H9 (cell line): ENCODE data around the gene FOXF2. TPM values are rescaled to one million over a fixed set of nuclear protein-coding genes. Genes with fewer than 3 reads are reported as not detected.

Experiments
- DNase-seq: peaks from one replicate; pipeline ENCODE4 v3.0.0-alpha.2; 2017
- H2AFZ ChIP-seq: one replicate; pipeline ENCODE4 v1.6.1; 2013; ENCODE audit warnings: mild to moderate bottlenecking, low read length, control low read depth, moderate library complexity
- H2AK5ac ChIP-seq: 2 replicates; pipeline ENCODE4 v1.6.1; 2013; ENCODE audit warnings: low read length, control low read depth, mixed read lengths; ENCODE audit not compliant: insufficient read length
- H2BK120ac ChIP-seq: one replicate; pipeline ENCODE4 v1.6.1; 2013; ENCODE audit warnings: low read depth, mild to moderate bottlenecking, low read length, control low read depth, inconsistent platforms; ENCODE audit not compliant: poor library complexity, severe bottlenecking
- H2BK12ac ChIP-seq: 2 replicates; pipeline ENCODE4 v1.6.1; 2013; ENCODE audit warnings: low read length, control low read depth, mixed read lengths, low read depth; ENCODE audit not compliant: insufficient read length
- H2BK15ac ChIP-seq: 2 replicates; pipeline ENCODE4 v1.6.1; 2013; ENCODE audit warnings: low read depth, low read length, control low read depth
- H2BK20ac ChIP-seq: one replicate; pipeline ENCODE4 v1.6.1; 2013; ENCODE audit warnings: low read depth, mild to moderate bottlenecking, low read length, control low read depth, inconsistent platforms; ENCODE audit not compliant: poor library complexity, severe bottlenecking
- H2BK5ac ChIP-seq: 2 replicates; pipeline ENCODE4 v1.6.1; 2013; ENCODE audit warnings: low read length, control low read depth, mixed read lengths; ENCODE audit not compliant: insufficient read length
- H3K14ac ChIP-seq: 2 replicates; pipeline ENCODE4 v1.6.1; 2013; ENCODE audit warnings: low read length, control low read depth; ENCODE audit not compliant: insufficient read depth
- H3K18ac ChIP-seq: 2 replicates; pipeline ENCODE4 v1.6.1; 2013; ENCODE audit warnings: low read depth, mild to moderate bottlenecking, mixed read lengths, low read length, control low read depth; ENCODE audit not compliant: insufficient read length
- H3K23ac ChIP-seq: 2 replicates; pipeline ENCODE4 v1.6.1; 2013; ENCODE audit warnings: low read length, control low read depth, mixed read lengths, low read depth; ENCODE audit not compliant: insufficient read length
- H3K23me2 ChIP-seq: 2 replicates; pipeline ENCODE4 v1.6.1; 2013; ENCODE audit warnings: low read depth, mild to moderate bottlenecking, mixed read lengths, low read length, control low read depth; ENCODE audit not compliant: insufficient read length, poor library complexity, severe bottlenecking
- H3K27ac ChIP-seq: 2 replicates; pipeline ENCODE4 v1.5.1; 2013; ENCODE audit warnings: low read length, control low read depth, mixed read lengths, low read depth; ENCODE audit not compliant: insufficient read length
- H3K27me3 ChIP-seq: 2 replicates; pipeline ENCODE4 v1.6.1; 2013; ENCODE audit warnings: low read length, control low read depth, inconsistent platforms; ENCODE audit not compliant: insufficient read depth
- H3K4ac ChIP-seq: 2 replicates; pipeline ENCODE4 v1.6.1; 2013; ENCODE audit warnings: low read depth, mild to moderate bottlenecking, control low read depth, inconsistent platforms, low read length, moderate library complexity
- H3K4me1 ChIP-seq: 2 replicates; pipeline ENCODE4 v1.6.1; 2013; ENCODE audit warnings: low read length, control low read depth, inconsistent platforms; ENCODE audit not compliant: insufficient read depth
- H3K4me2 ChIP-seq: 2 replicates; pipeline ENCODE4 v1.6.1; 2013; ENCODE audit warnings: low read length, control low read depth, mixed read lengths; ENCODE audit not compliant: insufficient read length, insufficient read depth
- H3K56ac ChIP-seq: 2 replicates; pipeline ENCODE4 v1.6.1; 2013; ENCODE audit warnings: low read depth, mild to moderate bottlenecking, mixed read lengths, low read length, control low read depth; ENCODE audit not compliant: insufficient read length
- H3K79me1 ChIP-seq: 2 replicates; pipeline ENCODE4 v1.6.1; 2013; ENCODE audit warnings: low read depth, mild to moderate bottlenecking, moderate library complexity, low read length, control low read depth, inconsistent platforms; ENCODE audit not compliant: insufficient read depth, poor library complexity, severe bottlenecking
- H3K79me2 ChIP-seq: 2 replicates; pipeline ENCODE4 v1.6.1; 2013; ENCODE audit warnings: low read length, control low read depth, inconsistent platforms; ENCODE audit not compliant: insufficient read depth
- H3K9ac ChIP-seq: 2 replicates; pipeline ENCODE4 v1.6.1; 2013; ENCODE audit warnings: low read length, control low read depth, mixed read lengths; ENCODE audit not compliant: insufficient read length; ENCODE audit errors: extremely low read depth
- H3K9me3 ChIP-seq: one replicate; pipeline ENCODE4 v1.6.1; 2013; ENCODE audit warnings: low read depth, low read length, inconsistent platforms; ENCODE audit not compliant: control insufficient read depth
- H3T11ph ChIP-seq: one replicate; pipeline ENCODE4 v1.6.1; 2013; ENCODE audit warnings: mild to moderate bottlenecking, low read length, control low read depth, inconsistent platforms
- H4K20me1 ChIP-seq: one replicate; pipeline ENCODE4 v1.6.1; 2013; ENCODE audit not compliant: control insufficient read depth, insufficient read length, insufficient read depth
- H4K5ac ChIP-seq: 2 replicates; pipeline ENCODE4 v1.6.1; 2013; ENCODE audit warnings: low read depth, mild to moderate bottlenecking, mixed read lengths, low read length, control low read depth; ENCODE audit not compliant: insufficient read length
- H4K8ac ChIP-seq: replicated peaks from 2 replicates; pipeline ENCODE4 v1.6.1; 2013; ENCODE audit warnings: low read length, control low read depth, mixed read lengths, low read depth; ENCODE audit not compliant: insufficient read length
- H4K91ac ChIP-seq: 2 replicates; pipeline ENCODE4 v1.6.1; 2013; ENCODE audit warnings: low read depth, mild to moderate bottlenecking, moderate library complexity, mixed read lengths, low read length, control low read depth; ENCODE audit not compliant: insufficient read length
- H3K27ac Mint-ChIP-seq, 3 experiments: 2 replicates in 2 of 3; 3 replicates in 1 of 3; pipeline ENCODE4 v1.8.0; 2020 to 2021; ENCODE audit warnings: mixed read lengths in 3 of 3, mild to moderate bottlenecking in 1 of 3, moderate library complexity in 1 of 3
- H3K27me3 Mint-ChIP-seq: 2 replicates; pipeline ENCODE4 v1.8.0; 2021; ENCODE audit warnings: low read depth, mild to moderate bottlenecking, moderate library complexity, mixed read lengths
- H3K36me3 Mint-ChIP-seq, 3 experiments: 2 replicates in 2 of 3; 3 replicates in 1 of 3; pipeline ENCODE4 v1.8.0; 2020 to 2021; ENCODE audit warnings: low read depth in 3 of 3, mixed read lengths in 3 of 3; ENCODE audit not compliant: insufficient read depth in 1 of 3
- H3K4me1 Mint-ChIP-seq, 2 experiments: 2 replicates each; pipeline ENCODE4 v1.8.0; 2020; ENCODE audit warnings: mixed read lengths in 2 of 2
- H3K4me3 Mint-ChIP-seq, 2 experiments: 2 replicates in 1 of 2; 3 replicates in 1 of 2; pipeline ENCODE4 v1.8.0; 2020 to 2021; ENCODE audit warnings: mild to moderate bottlenecking in 2 of 2, mixed read lengths in 2 of 2, moderate library complexity in 1 of 2
- H3K9me3 Mint-ChIP-seq, 2 experiments: 2 replicates in 1 of 2; 3 replicates in 1 of 2; pipeline ENCODE4 v1.8.0; 2020; ENCODE audit warnings: mild to moderate bottlenecking in 2 of 2, mixed read lengths in 2 of 2, moderate library complexity in 1 of 2
- WGBS: extraction: QIAGEN DNeasy Blood & Tissue Kit; methylation state at CpG from one replicate; pipeline ENCODE4 v1.1.7; 2013; ENCODE audit warnings: missing lambda C conversion rate, low lambda C conversion rate, mixed read lengths; ENCODE audit not compliant: insufficient read length; ENCODE audit errors: extremely low coverage; 5-methylcytosine and 5-hydroxymethylcytosine counted together
- total RNA-seq: library from RNA; stranded (reverse); gene quantifications from 2 replicates; pipeline ENCODE4 v1.2.1, GENCODE V29; 2021
- TF ChIP-seq, protein P1 (sequence below): fragments of 200-600 bp; sonication (generic); conservative IDR thresholded peaks from 3 replicates; pipeline ENCODE4 v1.8.0; 2021; ENCODE audit warnings: antibody characterized with exemption, mild to moderate bottlenecking

FOXF2 gene
- total RNA-seq, 1 experiment from 2014 or later: not detected

DNA sequence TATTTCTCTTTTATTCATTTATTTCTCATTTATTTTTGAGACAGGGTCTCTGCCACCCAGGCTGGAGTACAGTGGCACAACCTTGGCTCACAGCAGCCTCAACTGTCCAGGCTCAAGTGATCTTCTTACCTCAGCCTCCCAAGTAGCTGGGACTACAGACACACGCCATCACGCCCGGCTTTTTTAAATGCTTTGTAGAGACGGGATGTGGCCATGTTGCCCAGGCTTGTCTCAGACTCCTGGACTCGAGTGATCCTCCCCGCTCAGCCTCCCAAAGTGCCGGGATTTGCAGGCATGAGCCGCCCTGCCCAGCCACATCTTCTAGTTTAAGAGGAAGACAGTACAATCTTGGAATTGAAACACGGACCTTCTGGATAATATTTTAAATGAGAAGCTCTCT is 21.6 kb upstream of the FOXF2 start:
- Histone ChIP-seq H3K23ac (no peak overlapping the region), H3K4me1 (no peaks in the 10 kb centered on the region), H3K27ac (no peak overlapping the region), H3K9ac (no peak overlapping the region), H3K27me3 (no peaks in the 10 kb centered on the region), H3K79me1 (no peaks in the 10 kb centered on the region), H3K79me2 (no peaks in the 10 kb centered on the region), H2BK5ac (no peak overlapping the region), H4K8ac (no peak overlapping the region), H2BK120ac (no peak overlapping the region), H2AK5ac (no peak overlapping the region), H3K4me2 (no peak overlapping the region), H3K4ac (no peak overlapping the region), H2BK20ac (no peak overlapping the region), H3K18ac (no peak overlapping the region), H3T11ph (no peak overlapping the region), H4K5ac (no peak overlapping the region), H2BK15ac (no peak overlapping the region), H2BK12ac (no peak overlapping the region), H4K20me1 (no peaks in the 10 kb centered on the region), H4K91ac (no peak overlapping the region), H3K56ac (no peak overlapping the region), H2AFZ (no peak overlapping the region), H3K14ac (no peak overlapping the region), H3K9me3 (no peaks in the 10 kb centered on the region), H3K23me2 (no peaks in the 10 kb centered on the region)
- Mint-ChIP-seq H3K9me3 (peaks cover 7 to 8% of the 10 kb centered on the region in 2 experiments), H3K36me3 (peaks cover 0 to 1% (median 0%) of the 10 kb centered on the region in 3 experiments; a peak in 1 of 7 replicates), H3K27me3 (peaks cover 67% of the 10 kb centered on the region), H3K4me1 (peaks cover 6 to 8% of the 10 kb centered on the region in 2 experiments; a peak in 3 of 4 replicates), H3K4me3 (no peak overlapping the region), H3K27ac (no peak overlapping the region)
- no peak for DNase-seq
- TF ChIP-seq, protein P1, sequence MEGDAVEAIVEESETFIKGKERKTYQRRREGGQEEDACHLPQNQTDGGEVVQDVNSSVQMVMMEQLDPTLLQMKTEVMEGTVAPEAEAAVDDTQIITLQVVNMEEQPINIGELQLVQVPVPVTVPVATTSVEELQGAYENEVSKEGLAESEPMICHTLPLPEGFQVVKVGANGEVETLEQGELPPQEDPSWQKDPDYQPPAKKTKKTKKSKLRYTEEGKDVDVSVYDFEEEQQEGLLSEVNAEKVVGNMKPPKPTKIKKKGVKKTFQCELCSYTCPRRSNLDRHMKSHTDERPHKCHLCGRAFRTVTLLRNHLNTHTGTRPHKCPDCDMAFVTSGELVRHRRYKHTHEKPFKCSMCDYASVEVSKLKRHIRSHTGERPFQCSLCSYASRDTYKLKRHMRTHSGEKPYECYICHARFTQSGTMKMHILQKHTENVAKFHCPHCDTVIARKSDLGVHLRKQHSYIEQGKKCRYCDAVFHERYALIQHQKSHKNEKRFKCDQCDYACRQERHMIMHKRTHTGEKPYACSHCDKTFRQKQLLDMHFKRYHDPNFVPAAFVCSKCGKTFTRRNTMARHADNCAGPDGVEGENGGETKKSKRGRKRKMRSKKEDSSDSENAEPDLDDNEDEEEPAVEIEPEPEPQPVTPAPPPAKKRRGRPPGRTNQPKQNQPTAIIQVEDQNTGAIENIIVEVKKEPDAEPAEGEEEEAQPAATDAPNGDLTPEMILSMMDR: no peak
- no CpG with 5 or more reads among the region's 9 CpGs for WGBS
